ENCODE measurements around the gene SRF. TPM values are rescaled to one million over a fixed set of nuclear protein-coding genes. Genes with fewer than 3 reads are reported as not detected.
A peak's percentile ranks its signal among the peaks of the same experiment; 100 is the strongest.
"Not testable (repeated sequence)": the region's sequence is repeated elsewhere in the genome, so short reads cannot be mapped to it uniquely, and the experiment has no call there.

SRF gene
- total and polyA plus RNA-seq, 2 donors (not counting 1 experiment from before 2014, with no cell fraction given), result 16.0 to 32.3 TPM

DNA sequence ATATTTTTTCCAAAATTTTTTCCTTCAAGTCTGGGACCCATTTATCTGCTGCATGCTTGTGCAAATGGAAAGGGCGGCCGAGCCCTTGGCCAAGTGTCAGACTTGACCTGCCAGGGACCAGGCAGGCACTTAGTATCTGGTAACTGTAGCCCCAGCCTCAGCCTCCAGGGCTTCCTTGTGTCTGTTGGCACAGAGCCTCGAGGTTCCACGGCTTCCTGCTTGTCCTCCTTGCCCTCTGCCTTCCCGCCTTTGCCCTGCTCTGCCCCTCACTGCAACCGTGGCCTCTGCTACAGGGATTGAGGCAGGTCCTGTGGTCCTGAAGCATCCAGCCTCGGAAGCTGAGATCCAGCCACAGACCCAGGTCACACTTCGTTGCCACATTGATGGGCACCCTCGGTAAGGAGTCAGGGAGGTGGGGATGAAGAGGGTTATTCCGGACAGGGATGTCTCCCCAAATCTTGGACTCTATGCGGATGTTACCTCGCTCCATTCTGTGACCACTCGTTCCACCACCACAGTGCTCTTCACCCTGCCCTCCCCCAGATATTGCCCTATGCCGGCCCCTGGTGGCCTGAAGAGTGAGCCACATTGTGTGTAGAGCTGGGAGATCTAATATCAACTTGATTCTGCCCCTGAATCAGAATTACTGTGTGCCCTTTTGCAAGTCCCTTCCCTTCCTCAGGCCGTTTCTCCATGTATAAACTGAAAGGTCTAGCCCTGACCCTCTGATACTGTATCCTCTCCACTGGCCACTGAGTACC lies 41.5 kb upstream of the SRF start:
- Histone ChIP-seq H3K79me2 (ENCODE audit: control insufficient read depth, insufficient read depth, low read length) (no peaks in the 10 kb centered on the region), H4K20me1 (ENCODE audit: control insufficient read depth, extremely low read depth, insufficient read depth, low read length) (no peaks in the 10 kb centered on the region), H2AFZ (ENCODE audit: low read length) (no peak overlapping the region), H3K27ac (ENCODE audit: insufficient read depth, low read length) (no peak overlapping the region), H3K9ac (ENCODE audit: insufficient read depth, low read length) (no peak overlapping the region), H3K4me3 (replicated peaks in 1 of 4; ENCODE audit: control extremely low read depth in 1 of 4, insufficient read depth in 1 of 4, low read depth in 3 of 4, low read length in 4 of 4) (no peak overlapping the region), H3K4me2 (ENCODE audit: extremely low read depth, insufficient read depth, low read length) (peak overlapping the region; percentile 52), H3K36me3 (ENCODE audit: control insufficient read depth, insufficient read depth, low read length) (peaks cover 11% of the 10 kb centered on the region), H3K27me3 (ENCODE audit: control insufficient read depth, insufficient read depth, low read length) (no peaks in the 10 kb centered on the region), H3K9me3 (ENCODE audit: control insufficient read depth, insufficient read depth, low read depth, low read length) (no peaks in the 10 kb centered on the region), H3K4me1 (ENCODE audit: control insufficient read depth, extremely low read depth, insufficient read depth, low read length) (peaks cover 29% of the 10 kb centered on the region)
- peak; percentile 25 to 55 for DNase-seq (ENCODE audit: low read depth in 2 of 2)
- TF ChIP-seq, protein P1, sequence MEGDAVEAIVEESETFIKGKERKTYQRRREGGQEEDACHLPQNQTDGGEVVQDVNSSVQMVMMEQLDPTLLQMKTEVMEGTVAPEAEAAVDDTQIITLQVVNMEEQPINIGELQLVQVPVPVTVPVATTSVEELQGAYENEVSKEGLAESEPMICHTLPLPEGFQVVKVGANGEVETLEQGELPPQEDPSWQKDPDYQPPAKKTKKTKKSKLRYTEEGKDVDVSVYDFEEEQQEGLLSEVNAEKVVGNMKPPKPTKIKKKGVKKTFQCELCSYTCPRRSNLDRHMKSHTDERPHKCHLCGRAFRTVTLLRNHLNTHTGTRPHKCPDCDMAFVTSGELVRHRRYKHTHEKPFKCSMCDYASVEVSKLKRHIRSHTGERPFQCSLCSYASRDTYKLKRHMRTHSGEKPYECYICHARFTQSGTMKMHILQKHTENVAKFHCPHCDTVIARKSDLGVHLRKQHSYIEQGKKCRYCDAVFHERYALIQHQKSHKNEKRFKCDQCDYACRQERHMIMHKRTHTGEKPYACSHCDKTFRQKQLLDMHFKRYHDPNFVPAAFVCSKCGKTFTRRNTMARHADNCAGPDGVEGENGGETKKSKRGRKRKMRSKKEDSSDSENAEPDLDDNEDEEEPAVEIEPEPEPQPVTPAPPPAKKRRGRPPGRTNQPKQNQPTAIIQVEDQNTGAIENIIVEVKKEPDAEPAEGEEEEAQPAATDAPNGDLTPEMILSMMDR (conservative IDR thresholded peaks at IDR 0.05 in 1 of 2, IDR thresholded peaks at IDR 0.05 in 1 of 2; ENCODE audit: low read depth in 1 of 2, low read length in 2 of 2), result peak; percentile 82 to 84
- TF ChIP-seq EZH2 (IDR thresholded peaks at IDR 0.05; ENCODE audit: low read length, missing control alignments), result no peak

DNA sequence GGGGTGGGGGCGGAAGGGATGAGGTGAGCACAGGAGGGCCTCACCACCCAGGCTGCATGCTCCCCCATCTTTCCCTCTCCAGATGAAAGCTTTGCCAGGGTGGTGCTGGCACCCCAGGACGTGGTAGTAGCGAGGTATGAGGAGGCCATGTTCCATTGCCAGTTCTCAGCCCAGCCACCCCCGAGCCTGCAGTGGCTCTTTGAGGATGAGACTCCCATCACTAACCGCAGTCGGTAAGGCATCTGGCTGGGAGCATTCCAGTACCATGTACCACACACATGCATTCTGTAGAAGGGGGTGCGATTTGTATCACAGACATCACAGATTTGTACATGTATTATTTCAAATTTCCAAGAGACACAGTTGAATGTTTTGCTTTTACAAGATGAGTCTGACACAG lies 40.6 kb upstream of the SRF start:
- Histone ChIP-seq H3K79me2 (ENCODE audit: control insufficient read depth, insufficient read depth, low read length) (no peaks in the 10 kb centered on the region), H3K9ac (ENCODE audit: insufficient read depth, low read length) (no peak overlapping the region), H3K27ac (ENCODE audit: insufficient read depth, low read length) (no peak overlapping the region), H3K4me1 (ENCODE audit: control insufficient read depth, extremely low read depth, insufficient read depth, low read length) (peaks cover 22% of the 10 kb centered on the region), H2AFZ (ENCODE audit: low read length) (no peak overlapping the region), H3K9me3 (ENCODE audit: control insufficient read depth, insufficient read depth, low read depth, low read length) (no peaks in the 10 kb centered on the region), H3K36me3 (ENCODE audit: control insufficient read depth, insufficient read depth, low read length) (peaks cover 11% of the 10 kb centered on the region), H3K4me3 (replicated peaks in 1 of 4; ENCODE audit: control extremely low read depth in 1 of 4, insufficient read depth in 1 of 4, low read depth in 3 of 4, low read length in 4 of 4) (no peak overlapping the region), H3K4me2 (ENCODE audit: extremely low read depth, insufficient read depth, low read length) (no peak overlapping the region), H3K27me3 (ENCODE audit: control insufficient read depth, insufficient read depth, low read length) (no peaks in the 10 kb centered on the region), H4K20me1 (ENCODE audit: control insufficient read depth, extremely low read depth, insufficient read depth, low read length) (no peaks in the 10 kb centered on the region)
- no peak for TF ChIP-seq EZH2 (IDR thresholded peaks at IDR 0.05; ENCODE audit: low read length, missing control alignments)
- TF ChIP-seq, protein P1 (conservative IDR thresholded peaks at IDR 0.05 in 1 of 2, IDR thresholded peaks at IDR 0.05 in 1 of 2; ENCODE audit: low read depth in 1 of 2, low read length in 2 of 2), result no peak
- DNase-seq (ENCODE audit: low read depth in 2 of 2), result no peak

DNA sequence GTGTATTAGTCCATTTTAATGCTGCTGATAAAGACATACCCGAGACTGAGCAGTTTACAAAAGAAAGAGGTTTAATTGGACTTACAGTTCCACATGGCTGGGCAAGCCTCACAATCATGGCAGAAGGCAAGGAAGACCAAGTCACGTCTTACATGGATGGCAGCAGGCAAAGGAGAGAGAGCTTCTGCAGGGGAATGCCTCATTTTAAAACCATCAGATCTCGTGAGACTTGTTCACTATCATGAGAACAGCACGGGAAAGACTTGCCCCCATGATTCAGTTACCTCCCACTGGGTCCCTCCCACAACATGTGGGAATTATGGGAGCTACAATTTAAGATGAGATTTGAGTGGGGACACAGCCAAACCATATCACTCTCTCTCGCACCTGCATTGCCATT lies 39.7 kb upstream of the SRF start:
- not testable (repeated sequence) for H3K9me3 ChIP-seq (ENCODE audit: control insufficient read depth, insufficient read depth, low read depth, low read length); H4K20me1 ChIP-seq (ENCODE audit: control insufficient read depth, extremely low read depth, insufficient read depth, low read length); H3K9ac ChIP-seq (ENCODE audit: insufficient read depth, low read length); H2AFZ ChIP-seq (ENCODE audit: low read length); H3K79me2 ChIP-seq (ENCODE audit: control insufficient read depth, insufficient read depth, low read length); H3K27ac ChIP-seq (ENCODE audit: insufficient read depth, low read length); H3K27me3 ChIP-seq (ENCODE audit: control insufficient read depth, insufficient read depth, low read length); DNase-seq (ENCODE audit: low read depth in 2 of 2); H3K4me3 ChIP-seq (replicated peaks in 1 of 4; ENCODE audit: control extremely low read depth in 1 of 4, insufficient read depth in 1 of 4, low read depth in 3 of 4, low read length in 4 of 4); H3K4me2 ChIP-seq (ENCODE audit: extremely low read depth, insufficient read depth, low read length)
- Histone ChIP-seq H3K4me1 (ENCODE audit: control insufficient read depth, extremely low read depth, insufficient read depth, low read length) (peaks cover 17% of the 10 kb centered on the region), H3K36me3 (ENCODE audit: control insufficient read depth, insufficient read depth, low read length) (peaks cover 11% of the 10 kb centered on the region)
